ENCODE data around the gene MBD6. TPM values are rescaled to one million over a fixed set of nuclear protein-coding genes. Genes with fewer than 3 reads are reported as not detected.

Gene MBD6
- total RNA-seq, 3 donors from 2014 or later: 12.6 to 26.1 (median 19.7) TPM

DNA sequence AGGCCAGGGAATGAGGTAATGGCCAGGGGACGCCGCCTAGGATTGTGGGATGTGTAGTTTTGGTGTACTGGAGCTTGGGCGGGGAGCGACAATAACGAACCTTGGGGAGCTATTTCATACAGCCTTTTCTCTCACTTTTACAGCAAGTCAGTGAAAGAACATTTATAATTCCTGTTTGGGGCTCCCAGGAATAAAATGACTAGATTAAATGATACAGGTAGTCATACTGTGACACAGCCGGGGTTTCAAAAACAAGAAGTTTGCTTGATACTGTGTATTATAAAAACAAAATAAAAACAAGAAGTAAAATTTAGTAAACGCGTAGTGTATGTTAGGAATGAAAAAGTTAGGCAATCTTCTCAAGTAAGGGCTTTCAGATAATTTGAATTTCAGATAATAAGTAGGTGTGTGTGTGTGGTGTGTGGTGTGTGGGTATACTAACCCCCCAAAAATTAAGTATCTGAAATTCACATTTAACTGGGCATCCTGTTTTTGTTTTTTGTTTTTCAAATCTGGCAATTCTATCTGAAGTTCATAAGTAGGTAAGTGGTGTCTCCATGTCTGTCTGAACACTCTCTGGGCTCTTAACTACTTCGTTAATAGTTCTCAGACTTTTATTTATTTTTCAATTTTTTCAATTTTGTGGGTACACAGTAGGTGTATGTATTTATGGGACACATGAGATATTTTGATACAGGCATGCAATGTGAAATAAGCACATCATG is 24.8 kb downstream of the MBD6 start:
- peaks cover 6 to 7% of the 10 kb centered on the region in 2 donors for H3K4me1 ChIP-seq

DNA sequence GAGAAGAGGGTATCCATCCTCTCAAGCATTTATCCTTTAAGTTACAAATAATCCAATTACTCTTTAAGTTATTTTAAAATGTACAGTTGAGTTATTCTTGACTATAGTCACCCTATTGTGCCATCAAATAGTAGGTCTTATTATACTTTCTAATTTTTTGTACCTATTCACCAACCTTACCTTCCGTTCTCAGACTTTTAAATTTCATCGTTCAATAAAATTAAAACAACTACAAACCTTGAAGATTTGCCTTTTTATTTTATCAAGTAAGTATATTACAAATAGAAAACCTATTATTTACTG is 25.3 kb downstream of the MBD6 start:
- Histone ChIP-seq H3K36me3 (no peaks in the 10 kb centered on the region), H3K4me3 (no peak overlapping the region), H3K27ac (no peak overlapping the region), H3K4me1 (peaks cover 6 to 7% of the 10 kb centered on the region in 2 donors), H3K9me3 (no peaks in the 10 kb centered on the region), H3K27me3 (peaks cover 0 to 11% of the 10 kb centered on the region in 2 donors)
- DNase-seq (ENCODE audit: low spot score in 2 of 2): no peak
- no peak for TF ChIP-seq POLR2AphosphoS5 (IDR thresholded peaks at IDR 0.05)
- TF ChIP-seq, protein P1, sequence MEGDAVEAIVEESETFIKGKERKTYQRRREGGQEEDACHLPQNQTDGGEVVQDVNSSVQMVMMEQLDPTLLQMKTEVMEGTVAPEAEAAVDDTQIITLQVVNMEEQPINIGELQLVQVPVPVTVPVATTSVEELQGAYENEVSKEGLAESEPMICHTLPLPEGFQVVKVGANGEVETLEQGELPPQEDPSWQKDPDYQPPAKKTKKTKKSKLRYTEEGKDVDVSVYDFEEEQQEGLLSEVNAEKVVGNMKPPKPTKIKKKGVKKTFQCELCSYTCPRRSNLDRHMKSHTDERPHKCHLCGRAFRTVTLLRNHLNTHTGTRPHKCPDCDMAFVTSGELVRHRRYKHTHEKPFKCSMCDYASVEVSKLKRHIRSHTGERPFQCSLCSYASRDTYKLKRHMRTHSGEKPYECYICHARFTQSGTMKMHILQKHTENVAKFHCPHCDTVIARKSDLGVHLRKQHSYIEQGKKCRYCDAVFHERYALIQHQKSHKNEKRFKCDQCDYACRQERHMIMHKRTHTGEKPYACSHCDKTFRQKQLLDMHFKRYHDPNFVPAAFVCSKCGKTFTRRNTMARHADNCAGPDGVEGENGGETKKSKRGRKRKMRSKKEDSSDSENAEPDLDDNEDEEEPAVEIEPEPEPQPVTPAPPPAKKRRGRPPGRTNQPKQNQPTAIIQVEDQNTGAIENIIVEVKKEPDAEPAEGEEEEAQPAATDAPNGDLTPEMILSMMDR (IDR thresholded peaks at IDR 0.05): no peak
- TF ChIP-seq POLR2A (IDR thresholded peaks at IDR 0.05): no peak
- intact Hi-C loops (cut with DNase I; ENCODE audit: low total_unique reads): no loop called here

More for the DNA sequence above, 24.8 kb downstream of the MBD6 start:
- Histone ChIP-seq H3K9me3 (no peaks in the 10 kb centered on the region), H3K27ac (peak overlapping the region; percentile 92 to 95), H3K27me3 (peaks cover 0 to 11% of the 10 kb centered on the region in 2 donors), H3K4me3 (peak overlapping the region; percentile 85 to 95 (median 88)), H3K36me3 (no peaks in the 10 kb centered on the region)
- intact Hi-C loops (cut with DNase I; ENCODE audit: low total_unique reads): no loop called here
- TF ChIP-seq POLR2AphosphoS5 (IDR thresholded peaks at IDR 0.05) (no peak), POLR2A (IDR thresholded peaks at IDR 0.05) (no peak)
- TF ChIP-seq, protein P1 (IDR thresholded peaks at IDR 0.05): no peak
- no peak for DNase-seq (ENCODE audit: low spot score in 2 of 2)

DNA sequence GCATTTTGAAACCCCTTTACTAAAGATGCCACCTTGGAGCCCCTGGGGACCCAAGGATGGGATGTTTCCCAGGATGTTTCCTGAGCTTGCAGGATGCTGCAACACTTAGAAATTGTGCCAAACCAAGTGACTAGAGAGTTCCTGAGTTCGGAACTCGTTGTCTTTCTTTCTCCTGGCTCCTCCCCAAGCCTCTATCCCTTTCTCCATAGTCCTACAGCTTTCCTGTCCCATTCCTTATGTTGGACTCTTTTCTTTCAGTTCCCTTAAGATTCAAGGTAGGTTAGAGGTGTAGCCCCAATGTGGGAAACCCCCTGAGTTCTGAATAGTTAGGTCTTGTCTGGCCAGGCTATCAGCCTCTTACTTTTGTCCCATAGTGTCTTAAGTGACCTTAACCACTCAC is 25.9 kb downstream of the MBD6 start:
- Histone ChIP-seq H3K9me3 (no peaks in the 10 kb centered on the region), H3K36me3 (no peaks in the 10 kb centered on the region), H3K27me3 (peaks cover 0 to 11% of the 10 kb centered on the region in 2 donors), H3K4me3 (no peak overlapping the region), H3K4me1 (peaks cover 6 to 7% of the 10 kb centered on the region in 2 donors), H3K27ac (no peak overlapping the region)
- intact Hi-C loops (cut with DNase I; ENCODE audit: low total_unique reads): no loop called here
- DNase-seq (ENCODE audit: low spot score in 2 of 2): no peak
- no peak for TF ChIP-seq POLR2A (IDR thresholded peaks at IDR 0.05)
- TF ChIP-seq, protein P1 (IDR thresholded peaks at IDR 0.05): no peak
- TF ChIP-seq POLR2AphosphoS5 (IDR thresholded peaks at IDR 0.05): no peak

DNA sequence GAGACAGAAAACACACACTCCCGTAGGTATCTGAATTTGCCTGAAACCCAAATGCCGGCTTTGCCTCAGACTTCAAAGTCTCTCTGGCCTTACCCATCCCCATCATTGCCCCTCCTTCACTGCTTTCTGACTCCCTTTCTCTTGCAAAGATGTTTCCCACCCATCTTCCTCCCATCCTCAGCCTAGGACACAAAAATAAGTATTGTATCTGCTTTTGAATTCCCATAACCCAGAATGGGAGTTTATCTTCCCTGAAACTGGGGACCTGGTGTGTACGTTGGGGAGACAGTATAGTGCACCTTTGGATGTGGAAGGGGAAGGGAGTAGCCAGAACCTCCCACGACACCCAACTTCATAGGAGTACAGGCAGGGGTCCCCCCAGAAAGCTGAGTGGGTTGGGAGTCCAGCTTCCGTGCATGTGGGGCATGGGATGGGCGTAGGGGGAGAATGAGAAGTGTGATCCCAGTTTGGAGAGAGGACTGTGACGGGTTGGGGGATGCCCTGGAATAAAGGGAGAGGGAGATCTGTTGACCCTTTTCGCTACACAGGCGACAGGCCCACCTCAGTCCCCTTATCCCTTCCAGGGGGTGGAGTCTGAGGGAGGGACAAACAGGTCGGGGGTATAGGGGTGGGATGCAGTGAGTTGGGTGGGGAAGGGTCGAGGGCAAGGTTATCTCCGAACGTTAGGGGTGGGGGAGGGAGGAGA is 26.7 kb downstream of the MBD6 start:
- TF ChIP-seq, protein P1 (IDR thresholded peaks at IDR 0.05): no peak
- no peak for TF ChIP-seq POLR2AphosphoS5 (IDR thresholded peaks at IDR 0.05)
- TF ChIP-seq POLR2A (IDR thresholded peaks at IDR 0.05): no peak
- no peaks in the 10 kb centered on the region for H3K36me3 ChIP-seq
- intact Hi-C loops (cut with DNase I; ENCODE audit: low total_unique reads): no loop called here
- no peaks in the 10 kb centered on the region for H3K9me3 ChIP-seq
- H3K27me3 ChIP-seq: peaks cover 0 to 11% of the 10 kb centered on the region in 2 donors
- no peak overlapping the region for H3K27ac ChIP-seq
- peaks cover 6 to 7% of the 10 kb centered on the region in 2 donors for H3K4me1 ChIP-seq
- DNase-seq (ENCODE audit: low spot score in 2 of 2): no peak
- H3K4me3 ChIP-seq: peak overlapping the region; percentile 16 to 74 (median 53)
